HG03378 (cell line): ENCODE measurements around the gene GDF10.

ENCODE experiments used
- ATAC-seq: cut with Tn5 transposase; IDR thresholded peaks from one replicate; pipeline ENCODE4 v1.9.1; 2021; ENCODE audit warnings: mild to moderate bottlenecking, moderate library complexity; ENCODE audit not compliant: unreplicated experiment

Gene GDF10

GRCh38 chr10:47332371-47332770 is 32.4 kb downstream of the GDF10 start:
- ATAC-seq: no peak

GRCh38 chr10:47332946-47333345 is 32.9 kb downstream of the GDF10 start:
- ATAC-seq: no peak

GRCh38 chr10:47333532-47333931 is 33.5 kb downstream of the GDF10 start:
- no peak for ATAC-seq

GRCh38 chr10:47334466-47335295 is 34.7 kb downstream of the GDF10 start:
- no peak for ATAC-seq

GRCh38 chr10:47335906-47336305 is 35.9 kb downstream of the GDF10 start:
- no peak for ATAC-seq

GRCh38 chr10:47336387-47337134 is 36.6 kb downstream of the GDF10 start:
- no peak for ATAC-seq

- no peak for ATAC-seq
Measured at GRCh38 chr10:47337310-47337709, 37.3 kb downstream of the GDF10 start.

- ATAC-seq: no peak
Measured at GRCh38 chr10:47339186-47339735, 39.3 kb downstream of the GDF10 start.

DNA sequence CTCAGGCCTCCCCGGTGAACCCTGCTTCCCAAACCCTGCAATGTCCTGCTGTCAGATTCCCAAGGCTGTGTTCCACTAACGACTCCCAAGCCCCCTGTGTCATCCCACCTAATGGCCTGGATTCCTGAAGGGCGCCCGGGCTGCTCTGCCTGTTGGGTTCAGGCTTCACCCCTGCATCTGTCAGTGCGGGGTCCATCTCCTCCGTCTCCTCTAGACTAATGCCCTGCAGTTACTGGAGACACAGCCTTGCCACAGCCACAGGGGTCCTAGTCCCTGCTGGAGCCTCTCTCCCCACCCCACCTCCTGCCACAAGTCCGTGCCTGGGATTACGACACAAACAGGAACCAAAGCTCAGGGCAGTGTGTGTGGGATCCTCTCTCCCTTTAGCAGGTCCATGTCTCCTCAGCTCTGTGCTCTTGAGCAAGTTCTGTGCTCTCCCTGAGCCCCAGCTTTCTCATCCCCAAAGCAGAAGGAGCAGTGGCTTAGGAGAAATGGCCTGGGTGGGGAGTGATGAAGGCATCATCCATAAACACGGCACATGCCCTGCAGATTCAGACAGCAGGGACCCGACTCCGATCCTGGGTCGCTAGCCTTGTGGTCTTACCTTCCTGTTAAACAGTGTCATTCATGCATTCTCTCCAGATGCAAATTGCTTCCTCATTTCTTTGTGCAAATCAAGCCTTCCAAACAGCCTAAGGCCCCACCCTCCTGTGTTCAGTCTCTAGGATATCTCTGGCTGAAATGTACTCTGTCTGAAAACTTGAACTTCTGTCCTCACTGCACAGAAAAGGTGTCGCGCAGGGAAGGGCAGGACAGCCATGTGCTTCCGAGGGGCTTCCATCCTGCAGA is 40.0 kb downstream of the GDF10 start:
- no peak for ATAC-seq

DNA sequence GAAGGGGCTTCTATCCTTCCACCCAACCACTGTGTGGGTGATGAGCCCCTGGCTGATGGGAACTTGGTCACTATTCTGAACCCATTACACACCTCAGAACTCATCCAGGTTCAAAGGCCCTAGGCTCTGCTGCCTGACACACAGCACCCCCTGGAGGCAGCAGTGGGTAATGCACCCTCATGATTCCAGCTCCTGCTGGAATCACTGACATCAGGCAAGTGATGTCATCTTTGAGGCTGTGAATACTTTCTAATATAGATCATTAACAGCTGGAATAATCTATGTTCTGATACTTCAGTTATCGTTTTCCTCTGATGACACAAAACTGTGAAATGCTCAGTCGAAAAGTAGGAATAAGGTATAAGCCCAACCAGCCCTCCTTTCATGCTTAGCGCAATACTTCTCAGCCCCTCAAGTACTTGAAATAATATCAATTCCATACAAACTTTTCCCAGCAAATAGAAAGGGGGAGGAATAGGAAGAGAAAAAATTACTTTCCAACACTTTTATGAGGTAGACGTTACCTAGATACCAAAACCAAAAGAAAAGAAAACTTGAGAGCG is 40.7 kb downstream of the GDF10 start:
- ATAC-seq: no peak

- no peak for ATAC-seq
Measured at GRCh38 chr10:47344996-47345870, 45.2 kb downstream of the GDF10 start.

- no peak for ATAC-seq
Measured at GRCh38 chr10:47346581-47347302, 46.7 kb downstream of the GDF10 start.

GRCh38 chr10:47347303-47347675 is 47.3 kb downstream of the GDF10 start:
- ATAC-seq: no peak

- no peak for ATAC-seq
Measured at GRCh38 chr10:47348138-47348651, 48.2 kb downstream of the GDF10 start, which contains the start of gene RBP3. Gene RBP3 (plus strand): TSS chr10:47348363. CDS start chr10:47348485, 122 bp downstream.

DNA sequence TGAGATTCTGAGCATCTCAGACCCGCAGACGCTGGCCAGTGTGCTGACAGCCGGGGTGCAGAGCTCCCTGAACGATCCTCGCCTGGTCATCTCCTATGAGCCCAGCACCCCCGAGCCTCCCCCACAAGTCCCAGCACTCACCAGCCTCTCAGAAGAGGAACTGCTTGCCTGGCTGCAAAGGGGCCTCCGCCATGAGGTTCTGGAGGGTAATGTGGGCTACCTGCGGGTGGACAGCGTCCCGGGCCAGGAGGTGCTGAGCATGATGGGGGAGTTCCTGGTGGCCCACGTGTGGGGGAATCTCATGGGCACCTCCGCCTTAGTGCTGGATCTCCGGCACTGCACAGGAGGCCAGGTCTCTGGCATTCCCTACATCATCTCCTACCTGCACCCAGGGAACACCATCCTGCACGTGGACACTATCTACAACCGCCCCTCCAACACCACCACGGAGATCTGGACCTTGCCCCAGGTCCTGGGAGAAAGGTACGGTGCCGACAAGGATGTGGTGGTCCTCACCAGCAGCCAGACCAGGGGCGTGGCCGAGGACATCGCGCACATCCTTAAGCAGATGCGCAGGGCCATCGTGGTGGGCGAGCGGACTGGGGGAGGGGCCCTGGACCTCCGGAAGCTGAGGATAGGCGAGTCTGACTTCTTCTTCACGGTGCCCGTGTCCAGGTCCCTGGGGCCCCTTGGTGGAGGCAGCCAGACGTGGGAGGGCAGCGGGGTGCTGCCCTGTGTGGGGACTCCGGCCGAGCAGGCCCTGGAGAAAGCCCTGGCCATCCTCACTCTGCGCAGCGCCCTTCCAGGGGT is 48.9 kb downstream of the GDF10 start:
- ATAC-seq: no peak

GRCh38 chr10:47349516-47349915 is 49.5 kb downstream of the GDF10 start:
- ATAC-seq: no peak

GRCh38 chr10:47349941-47350371 is 50.0 kb downstream of the GDF10 start:
- ATAC-seq: no peak
